Subcutaneous adipose tissue (tissue), 4 donors: ENCODE results near the gene GGA1. TPM values are rescaled to one million over a fixed set of nuclear protein-coding genes. Genes with fewer than 3 reads are reported as not detected.

ENCODE experiments used
- CTCF ChIP-seq: fragments of 450-650 bp; IDR thresholded peaks from one replicate; pipeline ENCODE4 v1.5.1; 2016; ENCODE audit warnings: low read depth, mild to moderate bottlenecking, control low read depth, antibody characterized with exemption, moderate library complexity
- total RNA-seq, 4 donors: library from RNA; depleted of rRNA; stranded (reverse); fragments of >200 nt; gene quantifications; one replicate each; pipeline ENCODE4 v1.1.0, GENCODE V29; 2016

GGA1 gene
- total RNA-seq, 4 donors from 2014 or later = 13.7 to 48.8 (median 35.5) TPM

DNA sequence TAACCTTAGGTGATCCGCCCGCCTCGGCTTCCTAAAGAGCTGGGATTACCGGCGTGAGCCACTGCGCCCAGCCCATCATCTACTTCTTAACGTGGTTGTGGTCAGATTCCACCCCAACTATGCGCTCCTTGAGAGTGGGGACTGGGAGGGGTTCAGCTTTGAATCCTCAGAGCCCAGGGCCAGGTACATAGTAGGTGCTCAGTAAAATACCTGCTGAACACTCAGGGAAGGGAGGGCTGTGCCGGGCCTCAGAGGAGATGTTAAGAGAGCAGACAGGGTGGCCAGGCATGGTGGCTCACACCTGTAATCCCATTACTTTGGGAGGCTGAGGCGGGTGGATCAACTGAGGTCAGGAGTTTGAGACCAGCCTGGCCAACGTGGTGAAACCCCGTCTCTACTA is 65.6 kb downstream of the GGA1 start:
- TF ChIP-seq CTCF = no peak

GRCh38 chr22:37674951-37675929 is 66.6 kb downstream of the GGA1 start, which contains the start of gene LGALS1:
LGALS1 (plus strand) TSS chr22:37675636; CDS start chr22:37675703, 67 bp downstream.
- no peak for TF ChIP-seq CTCF

DNA sequence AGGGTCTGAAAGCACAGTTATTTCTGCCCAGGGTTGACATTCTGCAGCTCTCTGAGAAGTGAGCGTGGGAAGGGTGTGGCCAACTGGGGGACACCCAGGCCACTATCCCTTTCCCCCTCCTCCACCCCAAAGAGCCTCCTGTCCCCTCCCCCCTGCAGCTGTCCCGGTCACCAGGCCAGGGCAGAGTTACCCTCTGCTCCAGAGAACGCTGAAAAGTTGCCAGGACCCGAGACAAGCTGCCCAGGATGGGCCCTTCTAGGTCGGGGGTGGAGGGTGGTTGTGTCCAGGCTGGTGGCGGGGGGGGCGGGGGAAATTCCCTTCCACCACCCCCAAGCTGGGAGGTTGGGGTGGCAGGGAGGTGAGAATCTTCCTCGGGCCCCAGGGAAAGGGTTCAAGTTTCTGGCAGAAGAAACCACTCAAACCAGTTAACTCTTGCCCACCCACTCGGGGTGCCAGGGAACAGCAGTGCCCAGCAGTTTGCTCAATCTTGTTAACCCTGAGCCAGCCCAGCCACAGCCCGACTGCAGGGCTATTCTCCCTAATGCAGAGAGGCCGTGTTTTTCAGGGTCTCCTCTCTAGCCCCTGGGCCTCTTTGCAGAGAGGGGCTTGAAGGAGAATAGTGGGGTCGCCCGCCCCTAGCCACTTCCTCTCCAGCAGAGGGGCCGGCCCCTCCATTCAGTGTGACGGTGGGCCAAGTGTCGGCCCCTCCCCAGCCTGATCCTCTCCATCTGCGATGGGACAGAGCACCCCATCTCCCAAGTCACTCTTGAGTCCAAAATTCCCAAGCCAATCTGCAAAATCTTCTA is 67.5 kb downstream of the GGA1 start:
- no peak for TF ChIP-seq CTCF

- no peak for TF ChIP-seq CTCF
Measured at GRCh38 chr22:37676736-37677492, 68.3 kb downstream of the GGA1 start.

DNA sequence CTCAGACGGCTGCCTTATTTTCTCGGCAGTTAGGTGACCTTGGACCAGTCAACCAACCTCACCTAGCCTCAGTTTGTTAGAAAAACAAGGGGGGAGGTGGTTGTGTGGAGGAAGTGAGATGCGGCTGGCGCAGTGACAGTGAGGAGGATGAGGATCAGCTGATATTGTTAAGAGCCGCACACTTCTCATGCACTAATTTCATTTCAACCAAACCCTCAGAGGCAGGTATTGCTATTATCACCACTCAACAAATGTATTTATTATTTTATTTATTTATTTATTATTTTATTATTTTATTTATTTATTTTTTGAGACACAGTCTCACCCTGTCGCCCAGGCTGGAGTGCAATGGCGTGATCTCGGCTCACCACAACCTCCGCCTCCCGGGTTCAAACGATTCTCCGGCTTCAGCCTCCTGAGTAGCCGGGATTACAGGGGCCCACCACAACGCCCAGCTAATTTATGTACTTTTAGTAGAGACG is 68.9 kb downstream of the GGA1 start:
- TF ChIP-seq CTCF = no peak

DNA sequence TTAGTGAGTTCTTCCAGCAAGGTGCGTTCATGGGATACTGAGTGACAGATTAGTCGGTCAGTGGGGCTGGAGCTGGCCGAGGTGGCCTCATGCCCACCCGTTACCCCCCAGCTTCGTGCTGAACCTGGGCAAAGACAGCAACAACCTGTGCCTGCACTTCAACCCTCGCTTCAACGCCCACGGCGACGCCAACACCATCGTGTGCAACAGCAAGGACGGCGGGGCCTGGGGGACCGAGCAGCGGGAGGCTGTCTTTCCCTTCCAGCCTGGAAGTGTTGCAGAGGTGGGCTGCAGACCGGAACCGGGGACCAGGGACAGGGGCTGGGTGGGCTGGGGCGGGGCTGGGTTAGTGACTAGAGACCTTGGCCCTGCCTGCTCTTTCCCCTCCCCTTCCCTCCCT is 69.7 kb downstream of the GGA1 start:
- TF ChIP-seq CTCF = no peak
